Measurements from ENCODE around the gene SPANXN5.
"Not testable (repeated sequence)": the region's sequence is repeated elsewhere in the genome, so short reads cannot be mapped to it uniquely, and the experiment has no call there.

SPANXN5 gene, protein sequence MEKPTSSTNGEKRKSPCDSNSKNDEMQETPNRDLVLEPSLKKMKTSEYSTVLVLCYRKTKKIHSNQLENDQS

DNA sequence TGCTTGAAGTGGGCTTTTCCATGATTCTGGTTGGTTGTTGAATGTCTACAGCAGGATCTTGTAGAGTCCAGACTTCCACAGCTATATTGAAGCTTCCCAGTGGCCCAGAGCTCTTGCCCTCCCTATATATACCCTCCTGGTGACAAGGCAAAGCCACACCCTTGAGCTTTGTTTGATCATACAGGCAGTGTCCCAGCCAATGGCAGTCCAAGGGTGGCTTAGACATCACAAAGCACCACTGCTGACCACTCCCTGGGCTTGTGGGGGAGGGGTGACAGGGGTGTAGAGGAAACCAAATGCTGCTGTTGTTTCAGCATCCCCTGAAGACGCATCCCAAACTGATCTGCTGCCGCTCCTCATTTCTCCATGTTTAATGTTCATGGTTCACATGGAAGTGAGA, at the start of gene SPANXN5:
Gene SPANXN5 (minus strand): TSS at position 101 of the 400 bp plus-strand sequence. CDS start 79 bp downstream, at position 22.
- DNase-seq = not testable (repeated sequence)

DNA sequence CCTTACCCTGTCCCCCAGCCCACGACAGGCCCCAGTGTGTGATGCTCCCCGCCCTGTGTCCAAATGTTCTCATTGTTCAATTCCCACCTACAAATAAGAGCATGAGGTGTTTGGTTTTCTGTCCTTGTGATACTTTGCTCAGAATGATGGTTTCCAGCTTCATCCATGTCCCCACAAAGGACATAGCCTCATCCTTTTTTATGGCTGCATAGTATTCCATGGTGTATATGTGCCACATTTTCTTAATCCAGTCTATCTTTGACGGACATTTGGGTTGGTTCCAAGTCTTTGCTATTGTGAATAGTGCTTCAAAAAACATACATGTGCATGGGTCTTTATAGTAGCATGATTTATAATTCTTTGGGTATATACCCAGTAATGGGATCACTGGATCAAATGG, 46.4 kb upstream of the SPANXN5 start:
- not testable (repeated sequence) for DNase-seq

- DNase-seq = no peak
Observed at GRCh38 chrX:52839137-52839536, 41.9 kb upstream of the SPANXN5 start.

GRCh38 chrX:52830551-52830950, 33.3 kb upstream of the SPANXN5 start:
- no peak for DNase-seq

DNA sequence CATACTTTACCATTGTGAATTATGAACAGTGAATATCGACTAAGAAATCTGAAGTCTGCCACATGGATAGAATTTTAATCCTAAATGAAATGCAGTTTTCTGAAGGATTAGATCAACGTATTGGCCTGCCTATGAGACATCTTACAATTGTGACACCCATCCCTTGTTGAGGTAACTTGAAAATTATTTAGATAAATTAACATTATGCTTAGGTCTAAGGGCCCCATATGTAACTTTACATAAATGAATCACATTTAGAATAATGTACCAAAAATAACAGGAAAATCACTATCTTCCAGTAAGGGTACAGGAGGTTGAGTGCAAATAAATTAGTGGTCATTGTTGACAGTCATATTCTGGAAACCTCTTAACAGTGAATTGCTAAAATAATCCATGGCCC, 27.4 kb upstream of the SPANXN5 start:
- DNase-seq = no peak

- DNase-seq = no peak
Observed at GRCh38 chrX:52821079-52821760, 24.0 kb upstream of the SPANXN5 start.

GRCh38 chrX:52819788-52820187, 22.6 kb upstream of the SPANXN5 start:
- DNase-seq = no peak

DNA sequence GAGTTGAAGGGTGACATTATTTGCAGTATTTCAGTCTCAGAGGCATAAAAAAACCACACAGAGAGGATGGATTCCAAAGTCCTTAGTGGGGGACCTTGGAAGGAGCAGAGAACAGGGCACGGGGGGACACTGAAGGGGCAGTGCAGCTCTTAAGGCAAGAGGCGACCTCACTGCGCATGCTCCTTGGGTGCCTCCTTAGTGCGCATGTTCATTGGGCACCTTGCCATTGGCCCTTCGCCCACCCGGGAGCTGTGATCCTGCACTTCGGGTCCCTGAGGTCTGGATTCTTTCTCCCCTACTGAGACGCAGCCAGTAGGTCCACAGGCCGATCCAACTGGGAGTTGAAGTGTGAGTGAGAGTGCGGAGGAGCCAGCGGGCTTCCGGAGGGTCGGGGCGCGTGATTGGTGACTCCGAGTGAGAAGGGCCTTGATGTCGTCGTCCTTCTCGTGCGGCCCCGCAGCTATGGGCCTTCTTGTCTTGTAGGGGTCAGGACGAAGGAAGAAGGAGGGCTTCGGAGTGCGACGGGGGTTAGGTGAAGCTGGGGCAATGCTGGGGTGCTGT, 13.9 kb upstream of the SPANXN5 start, which contains the start of gene XAGE5:
Gene XAGE5 (plus strand): TSS at position 223 of the 561 bp plus-strand sequence. CDS start 1,280 bp downstream, outside the sequence.
- no peak for DNase-seq

GRCh38 chrX:52804876-52805275, 7.6 kb upstream of the SPANXN5 start:
- DNase-seq = not testable (repeated sequence)

GRCh38 chrX:52773504-52773903, 23.7 kb downstream of the SPANXN5 start:
- not testable (repeated sequence) for DNase-seq

DNA sequence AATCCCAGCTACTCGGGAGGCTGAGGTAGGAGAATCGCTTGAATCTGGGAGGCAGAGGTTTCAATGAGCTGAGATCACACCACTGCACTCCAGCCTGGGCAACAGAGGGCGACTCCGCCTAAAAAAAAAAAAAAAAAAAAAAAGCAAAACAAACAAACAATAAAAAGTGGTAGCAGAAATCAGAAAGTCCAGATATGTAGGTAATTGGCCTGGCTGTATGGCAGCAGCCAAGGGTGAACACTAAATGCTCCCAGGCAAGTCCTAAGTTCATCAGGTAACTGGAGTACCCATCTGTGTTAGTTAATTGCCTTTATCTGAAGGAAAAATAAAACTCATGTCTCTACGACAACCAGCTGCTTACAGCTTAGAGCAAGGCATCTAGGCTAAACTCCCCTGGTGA, 31.2 kb downstream of the SPANXN5 start:
- not testable (repeated sequence) for DNase-seq

GRCh38 chrX:52750952-52751351, 46.3 kb downstream of the SPANXN5 start, which contains the start of gene SSX2B:
SSX2B (plus strand) TSS chrX:52751252; CDS start chrX:52752681, 1,429 bp downstream.
- not testable (repeated sequence) for DNase-seq
